HK-2 (cell line): Measurements from ENCODE around the gene PAH.

Source experiments
- DNase-seq: peaks from one replicate; pipeline ENCODE4 v3.0.0-alpha.2; 2018; ENCODE audit not compliant: unreplicated experiment

Gene PAH

DNA sequence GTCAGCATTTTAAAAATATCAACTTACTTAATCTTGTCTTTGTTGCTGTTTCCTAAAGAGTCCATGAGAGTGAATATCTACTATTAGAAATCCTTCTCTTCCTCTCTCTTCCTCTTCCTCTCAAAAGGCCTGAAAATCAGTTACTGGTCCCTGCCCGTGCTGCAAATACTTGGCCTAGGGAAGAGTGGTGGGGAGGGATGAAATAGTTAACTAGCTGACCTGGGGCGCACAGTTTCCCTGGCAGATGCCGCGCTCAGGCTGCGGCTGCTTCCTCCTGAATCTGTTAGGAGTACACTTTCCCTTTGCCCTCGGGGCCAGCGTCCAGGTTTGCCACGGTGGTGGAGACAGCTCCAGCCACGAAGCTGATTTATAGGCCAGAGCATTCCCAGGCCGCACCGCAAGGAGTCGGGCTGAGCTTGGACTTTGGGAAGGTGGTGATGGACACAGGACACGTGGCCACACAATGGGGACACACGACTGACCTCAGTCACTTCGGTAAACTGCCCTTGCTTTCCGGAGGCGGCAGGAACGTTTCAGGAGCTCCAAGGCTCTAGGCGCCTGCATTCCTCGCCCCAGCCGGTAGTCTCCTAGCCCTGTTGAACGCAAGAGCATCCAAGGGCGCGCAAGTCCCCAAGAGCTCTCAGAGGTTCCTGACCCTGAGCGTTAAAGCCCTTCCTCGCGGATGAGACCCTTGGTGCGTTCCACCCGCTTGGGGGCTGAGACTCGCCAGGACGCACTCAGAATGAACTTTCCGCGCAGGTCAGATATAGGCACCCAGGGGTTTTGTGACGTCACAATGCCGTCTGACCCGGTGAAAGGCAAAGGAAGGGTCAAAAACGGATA lies 33.3 kb upstream of the PAH start:
- no peak for DNase-seq

DNA sequence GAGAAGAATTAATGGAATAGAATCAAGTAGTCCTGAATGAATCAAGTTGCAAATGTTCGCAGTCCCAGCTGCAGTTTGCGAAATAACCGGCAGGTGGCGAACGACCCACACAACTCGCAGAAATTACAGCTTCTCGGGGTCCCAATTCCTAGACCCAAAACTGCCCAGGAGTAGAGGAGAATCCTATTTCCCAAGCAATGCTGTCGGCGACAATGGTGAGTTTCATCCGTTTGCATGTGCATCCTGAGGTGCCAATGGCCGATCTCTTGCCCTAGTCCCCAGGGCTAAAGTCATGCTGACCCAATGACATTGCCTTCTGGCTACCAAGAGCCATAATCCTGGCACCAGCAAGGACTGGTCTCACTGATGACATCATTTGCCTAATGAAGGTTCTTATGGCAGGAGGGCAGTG lies 31.9 kb upstream of the PAH start:
- peak; percentile 42 for DNase-seq

DNA sequence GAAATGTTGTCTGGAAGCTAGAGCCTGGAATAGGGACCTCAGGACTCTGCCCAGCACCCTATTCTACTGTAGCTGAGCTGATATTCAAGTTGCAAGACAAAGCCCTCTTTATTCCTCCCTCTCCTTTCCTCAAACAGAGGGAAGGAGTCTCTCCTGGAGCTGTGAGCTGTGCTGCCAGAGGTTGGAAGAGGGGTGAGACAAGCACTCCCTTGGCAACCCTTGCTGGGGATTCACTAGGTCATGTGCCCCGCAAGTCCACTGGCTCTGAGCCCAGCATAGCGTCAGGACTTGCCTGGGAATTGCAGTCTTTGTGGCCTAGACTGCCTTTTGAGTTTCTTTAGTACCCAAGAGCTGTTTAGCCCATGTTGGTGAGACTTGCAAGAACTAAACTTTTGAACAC lies 29.0 kb upstream of the PAH start:
- no peak for DNase-seq

DNA sequence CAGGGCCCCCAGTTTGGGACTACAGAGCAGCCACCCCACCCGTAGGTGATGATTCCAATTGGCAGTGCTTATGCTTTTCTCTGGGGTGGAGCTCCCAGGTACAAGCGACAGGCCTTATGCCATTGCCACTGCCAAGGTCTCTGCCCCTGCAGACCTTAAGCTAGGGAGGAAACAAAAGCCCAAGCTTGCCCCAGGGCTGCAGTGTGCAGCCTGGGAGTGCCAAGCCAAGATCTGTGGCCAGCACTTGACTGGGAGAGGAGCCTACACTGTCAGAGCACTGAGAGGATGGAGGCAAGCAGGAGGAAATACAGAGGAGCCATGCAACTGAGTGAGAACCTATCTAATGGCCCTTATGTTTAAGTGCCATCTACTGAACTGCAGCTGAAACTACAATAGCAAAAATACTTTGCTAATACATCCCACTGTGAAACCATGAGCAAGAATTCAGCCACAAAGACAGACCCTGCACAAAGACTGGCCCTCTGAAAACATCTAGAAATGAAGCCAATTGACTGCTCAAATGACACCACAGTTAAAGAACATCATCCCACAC lies 22.7 kb upstream of the PAH start:
- DNase-seq = no peak

DNA sequence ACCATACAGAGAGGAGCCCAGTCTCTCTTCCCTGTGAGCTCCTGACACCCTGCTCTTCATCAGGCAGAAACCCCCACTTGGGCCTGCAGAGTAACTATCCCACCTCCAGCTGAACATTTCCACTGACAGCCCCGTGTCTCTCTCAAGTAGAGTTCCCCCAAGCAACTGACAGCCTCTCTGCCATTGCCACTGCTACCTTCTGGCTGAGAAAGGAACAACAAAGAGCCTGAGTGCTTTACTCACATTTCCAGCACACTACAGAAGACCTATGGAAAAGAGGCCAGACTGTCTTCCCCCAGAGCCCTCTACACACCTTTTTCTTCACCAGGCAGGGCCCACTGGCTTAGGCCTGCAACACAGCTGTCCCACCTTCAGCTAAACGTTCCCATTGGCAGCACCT lies 22.0 kb upstream of the PAH start:
- no peak for DNase-seq

DNA sequence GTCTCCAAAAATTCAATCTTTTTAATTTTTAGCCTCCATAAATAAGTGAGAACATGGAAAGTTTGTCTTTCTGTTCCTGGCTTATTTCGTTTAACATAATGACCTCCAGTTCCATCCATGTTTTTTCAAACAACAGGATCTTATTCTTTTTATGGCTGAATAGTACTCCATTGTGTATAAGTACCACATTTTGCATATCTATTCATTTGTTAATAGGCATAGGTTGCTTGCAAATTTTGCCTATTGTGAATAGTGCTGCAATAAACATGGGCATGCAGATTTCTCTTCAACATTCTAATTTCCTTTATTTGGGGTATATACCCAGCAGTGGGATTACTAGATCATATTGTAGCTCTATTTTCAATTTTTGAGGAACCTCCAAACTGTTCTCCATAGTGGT lies 16.1 kb upstream of the PAH start:
- no peak for DNase-seq

DNA sequence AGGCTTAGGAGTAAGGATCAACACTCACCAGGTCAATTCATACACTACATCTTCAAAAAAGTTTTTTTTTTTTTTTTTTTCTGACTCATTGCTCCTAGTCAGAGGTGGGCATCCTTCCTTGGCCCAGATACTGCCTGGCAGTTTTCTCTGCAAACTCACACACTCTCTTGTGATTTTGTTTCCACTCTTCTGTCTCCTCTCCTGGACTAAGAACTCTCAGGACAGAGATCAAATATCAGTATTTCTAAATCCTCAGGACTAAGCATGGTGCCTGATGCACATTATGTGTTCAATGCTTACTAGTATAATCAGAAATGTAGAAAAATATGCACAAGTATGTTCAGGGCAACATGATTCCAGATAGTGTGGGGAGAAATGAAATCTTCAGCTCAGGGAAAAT lies 10.2 kb upstream of the PAH start:
- DNase-seq = no peak

DNA sequence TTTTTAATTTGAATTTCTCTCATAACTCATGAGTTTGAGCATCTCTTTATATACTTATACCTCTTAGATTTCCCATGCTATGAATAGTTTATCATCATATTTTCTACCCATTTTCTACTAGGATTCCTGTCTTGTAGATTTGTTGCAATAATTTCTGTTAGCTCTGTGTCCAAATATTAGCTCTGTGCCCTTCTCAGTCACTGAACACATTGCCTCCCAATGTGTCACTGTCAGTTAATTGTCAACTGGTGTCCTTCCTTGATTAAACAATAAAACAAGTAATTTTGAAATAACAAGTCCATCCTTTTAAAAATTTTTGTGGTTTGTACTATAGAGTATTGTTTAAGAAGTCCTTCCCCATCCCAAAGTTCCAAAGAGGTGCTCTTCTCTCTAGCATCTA lies 4.2 kb upstream of the PAH start:
- DNase-seq = no peak

DNA sequence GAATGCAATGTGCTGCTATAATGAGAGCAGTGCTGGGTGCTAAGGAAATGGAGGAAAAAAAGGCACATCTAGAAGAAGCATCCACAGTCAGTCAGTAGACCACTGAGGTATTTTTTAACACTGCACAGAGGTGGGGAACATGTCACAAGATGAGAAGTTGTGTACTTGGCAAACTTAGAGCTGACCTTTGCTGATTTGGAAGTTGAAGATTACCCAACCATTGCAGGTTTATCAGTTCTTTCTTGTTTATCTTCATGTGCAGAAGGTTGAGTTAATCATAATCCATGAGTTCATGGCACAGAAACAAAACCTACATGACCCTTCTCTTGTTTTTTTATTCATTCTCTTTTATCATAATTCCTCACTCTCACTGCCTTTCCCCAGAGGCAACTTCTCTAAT lies 3.2 kb upstream of the PAH start:
- DNase-seq = no peak

DNA sequence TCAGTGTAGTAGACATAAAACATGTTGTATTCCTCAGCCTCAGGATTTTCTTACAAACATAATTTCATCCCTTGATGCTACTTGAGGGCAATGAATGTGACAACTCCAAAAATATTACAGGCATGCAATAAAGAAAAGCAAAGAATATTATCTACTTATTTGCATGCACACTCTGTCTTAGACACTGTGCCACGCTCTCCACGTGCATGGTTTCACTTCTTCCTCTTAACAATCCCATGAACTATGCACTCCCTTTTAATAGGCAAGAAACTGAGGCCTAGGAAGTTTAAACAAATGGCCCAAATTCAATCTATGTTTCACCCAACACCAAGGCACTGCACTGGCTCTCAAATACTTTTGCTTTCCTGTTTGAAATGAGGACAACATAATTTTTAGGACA lies 1.8 kb upstream of the PAH start:
- no peak for DNase-seq

DNA sequence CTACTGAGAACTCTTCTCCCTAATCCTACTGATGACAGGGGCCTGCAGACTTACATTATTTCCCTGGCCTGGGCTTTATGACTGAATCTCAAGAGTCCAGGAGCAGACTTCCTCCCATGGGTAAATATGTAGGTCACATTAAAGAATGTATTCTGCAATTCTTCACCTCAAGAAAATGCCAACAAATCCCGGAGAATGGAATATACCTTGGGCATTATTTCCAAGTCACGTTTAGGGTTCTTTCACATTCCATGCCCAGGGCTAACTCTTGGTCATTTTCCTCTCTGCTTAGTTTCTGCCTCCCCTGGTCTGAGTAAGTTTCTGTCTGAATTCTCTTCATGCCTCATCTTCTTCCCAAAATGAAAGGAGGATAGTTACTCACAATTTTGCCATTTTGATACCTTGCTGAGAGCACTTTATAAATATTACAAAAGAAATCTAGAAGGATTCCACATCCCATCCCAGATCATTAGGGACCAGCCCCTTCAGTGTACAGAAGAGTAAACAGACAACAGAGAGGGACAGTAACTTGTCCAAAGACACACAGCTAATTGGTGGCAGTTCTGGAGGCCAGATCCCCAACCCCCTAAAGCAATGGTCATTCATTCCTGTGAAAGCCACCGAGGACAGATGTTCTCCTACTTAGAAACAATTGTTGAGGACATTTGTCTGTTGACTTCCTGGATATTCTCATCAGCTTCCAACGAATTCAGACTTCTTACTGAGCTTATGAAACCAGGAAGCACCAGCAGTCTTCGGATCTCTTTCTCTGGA lies 605 bp downstream of the PAH start:
- no peak for DNase-seq

DNA sequence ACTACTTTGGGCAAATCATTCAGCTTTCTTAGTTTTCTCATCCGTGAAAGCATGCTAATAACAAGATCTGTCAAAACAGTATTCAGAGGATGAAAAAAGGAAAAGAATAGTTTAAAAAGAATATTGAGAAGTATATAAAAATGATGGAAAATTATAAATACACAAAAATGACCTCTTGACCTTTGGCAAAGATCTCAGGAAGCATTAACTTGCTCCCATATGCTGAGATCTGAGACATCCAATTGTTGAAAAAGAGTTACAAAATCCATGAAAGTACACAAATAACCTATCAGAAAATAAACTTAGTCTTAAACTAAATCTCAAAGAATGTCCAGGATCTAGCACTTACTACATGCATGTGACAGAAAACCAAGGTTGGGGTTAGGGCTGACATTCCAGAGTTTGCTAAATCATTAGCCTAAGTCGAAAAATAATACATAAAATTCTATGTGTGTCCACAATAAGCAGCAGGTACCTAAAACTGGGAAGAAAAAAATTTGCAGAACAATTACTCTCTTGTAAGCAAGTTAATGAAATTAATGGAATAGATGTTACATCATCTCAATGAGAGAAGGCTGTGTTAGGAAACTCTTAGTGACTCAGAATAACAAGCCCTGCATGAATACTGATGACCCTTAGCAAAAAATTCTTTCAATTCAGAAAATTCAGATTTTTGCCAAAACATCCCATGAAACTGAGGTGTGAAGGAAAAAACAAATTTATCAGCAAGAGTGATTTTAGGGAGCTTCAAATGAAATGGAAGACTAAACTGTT lies 3.4 kb downstream of the PAH start:
- DNase-seq = no peak

DNA sequence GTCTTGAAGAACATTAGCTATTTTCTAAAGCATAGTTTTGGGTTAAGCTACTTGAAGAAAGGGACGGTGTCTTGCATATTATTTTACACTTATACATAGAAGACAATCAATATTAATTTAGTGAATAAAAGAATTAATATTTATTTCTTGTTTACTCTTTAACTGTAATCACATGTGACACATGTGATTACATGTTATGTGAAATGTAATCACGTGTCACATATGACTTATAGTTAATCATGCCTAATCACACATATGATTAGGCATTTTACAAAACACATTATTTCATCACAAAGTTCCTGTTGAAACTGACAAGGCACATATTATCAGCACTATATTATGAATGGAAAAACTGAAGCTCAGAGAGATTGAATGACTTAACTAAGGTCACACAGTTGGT lies 4.8 kb downstream of the PAH start:
- no peak for DNase-seq

DNA sequence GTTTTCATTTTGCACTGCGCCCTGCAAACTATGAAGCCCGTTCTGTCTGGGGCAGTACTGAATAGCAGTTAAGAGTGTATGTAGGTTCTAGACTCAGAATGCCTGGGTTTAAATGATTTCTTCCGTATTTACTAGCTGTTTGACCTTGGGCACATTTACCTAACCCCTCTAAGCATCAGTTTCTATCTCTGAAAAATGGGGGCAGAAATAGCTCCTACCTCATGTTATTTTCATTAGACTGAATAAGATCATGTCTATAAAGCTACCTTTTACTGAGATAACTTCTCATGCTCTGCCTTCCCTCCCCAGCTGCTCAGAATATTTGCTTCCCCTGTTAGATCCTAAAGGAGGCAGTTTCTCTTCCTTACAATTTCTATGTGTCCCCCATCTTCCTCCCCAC lies 5.7 kb downstream of the PAH start:
- DNase-seq = no peak

DNA sequence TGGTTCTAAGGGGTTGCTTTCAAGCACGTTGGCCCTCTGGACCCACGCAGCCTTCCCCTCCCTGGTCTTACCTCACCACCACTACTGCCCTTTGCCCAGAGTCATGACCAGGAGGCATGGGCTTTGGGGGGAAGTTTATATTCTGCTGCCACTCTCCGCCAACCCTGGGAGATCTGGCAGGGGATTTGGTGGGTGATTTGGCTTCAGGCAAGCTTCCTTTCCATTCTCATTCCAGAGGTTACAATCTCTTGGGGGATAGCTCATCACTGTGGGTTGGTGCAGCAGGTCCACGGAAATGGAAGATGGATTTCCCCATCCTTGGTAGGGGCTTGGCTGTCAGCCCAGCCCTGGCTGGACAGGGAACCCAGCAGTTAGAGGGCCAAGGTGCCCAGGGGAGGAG lies 6.3 kb downstream of the PAH start:
- no peak for DNase-seq

DNA sequence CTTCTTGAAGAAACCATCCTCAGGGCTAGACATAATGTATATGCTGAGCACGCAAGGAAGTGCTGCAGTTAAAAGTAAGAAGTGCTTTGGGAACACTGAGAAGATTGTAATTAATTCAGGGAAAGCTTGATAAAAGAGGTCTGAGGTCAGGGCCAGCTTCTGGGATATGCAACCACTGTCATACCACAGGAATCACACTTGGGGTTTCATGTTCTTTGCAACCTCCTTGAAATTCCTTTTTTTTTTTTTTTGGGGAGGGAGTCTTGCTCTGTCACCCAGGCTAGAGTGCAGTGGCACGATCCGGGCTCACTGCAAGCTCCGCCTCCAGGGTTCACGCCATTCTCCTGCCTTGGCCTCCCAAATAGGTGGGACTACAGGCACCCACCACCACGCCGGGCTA lies 6.9 kb downstream of the PAH start:
- no peak for DNase-seq

DNA sequence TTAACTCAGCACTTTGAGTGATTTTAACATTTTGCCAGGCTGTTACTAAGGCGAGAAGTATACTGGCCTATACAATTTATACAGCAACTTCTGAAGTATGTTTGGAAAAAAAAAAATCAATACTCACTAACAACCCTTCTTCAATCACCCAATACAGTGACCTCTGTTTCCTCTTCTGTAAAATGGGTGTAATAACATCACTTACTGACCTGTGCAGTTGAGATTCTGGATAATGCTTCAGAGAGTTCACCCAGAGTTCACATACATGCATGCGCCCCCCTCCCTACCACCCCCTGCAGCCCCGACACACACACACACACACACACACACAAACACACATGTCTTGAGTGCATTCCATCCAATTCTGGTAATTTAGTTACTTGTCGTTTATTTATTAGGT lies 9.1 kb downstream of the PAH start:
- no peak for DNase-seq

DNA sequence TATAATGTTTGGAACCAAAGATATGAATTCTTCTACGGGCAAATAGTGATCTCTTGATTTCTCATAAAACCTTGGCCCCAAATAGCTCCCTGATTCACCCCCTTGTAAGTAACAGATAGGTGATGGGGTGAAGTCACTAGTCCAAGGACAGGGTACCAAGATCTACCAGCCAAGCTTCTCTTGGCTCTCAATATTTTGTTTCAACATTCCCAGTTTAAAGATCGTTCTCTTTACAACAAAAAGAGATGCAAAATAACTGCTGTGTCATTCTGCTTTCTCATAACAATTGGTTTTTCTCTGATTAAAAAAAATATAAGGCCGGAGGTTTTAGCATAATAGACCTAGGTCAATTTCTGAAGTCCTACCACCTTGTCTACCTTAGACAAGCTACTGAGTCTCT lies 11.8 kb downstream of the PAH start:
- DNase-seq = no peak

DNA sequence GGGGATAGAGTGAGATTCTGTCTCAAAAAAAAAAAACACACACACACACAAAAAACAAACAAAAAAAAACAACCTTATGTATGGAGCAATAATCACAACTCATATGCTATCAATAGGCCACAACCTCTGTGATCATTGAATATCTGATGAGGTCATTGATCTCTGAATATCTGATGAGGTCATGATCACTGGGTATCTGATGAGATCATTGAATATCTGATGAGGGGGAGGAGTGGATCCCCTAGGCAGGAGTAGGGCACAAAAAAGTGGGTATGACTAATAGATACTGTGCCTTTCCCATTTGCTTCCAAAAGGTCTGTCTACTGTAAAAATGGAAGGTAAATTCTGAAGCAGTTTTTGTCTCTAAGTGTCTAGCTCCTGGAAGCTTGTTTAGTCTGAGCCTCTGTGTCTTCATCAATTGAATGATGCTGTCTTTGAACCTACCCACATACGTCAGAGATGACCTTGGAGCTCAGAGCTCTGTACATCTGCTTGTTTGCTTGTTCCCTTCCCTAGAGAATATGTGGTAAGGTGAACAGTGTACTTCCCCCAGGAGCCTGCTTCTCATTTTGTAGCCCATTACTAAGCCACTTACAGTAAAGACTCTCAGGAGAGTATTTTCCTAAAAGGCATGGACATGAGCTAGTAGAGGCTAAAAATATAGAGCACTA lies 13.6 kb downstream of the PAH start:
- DNase-seq = no peak

DNA sequence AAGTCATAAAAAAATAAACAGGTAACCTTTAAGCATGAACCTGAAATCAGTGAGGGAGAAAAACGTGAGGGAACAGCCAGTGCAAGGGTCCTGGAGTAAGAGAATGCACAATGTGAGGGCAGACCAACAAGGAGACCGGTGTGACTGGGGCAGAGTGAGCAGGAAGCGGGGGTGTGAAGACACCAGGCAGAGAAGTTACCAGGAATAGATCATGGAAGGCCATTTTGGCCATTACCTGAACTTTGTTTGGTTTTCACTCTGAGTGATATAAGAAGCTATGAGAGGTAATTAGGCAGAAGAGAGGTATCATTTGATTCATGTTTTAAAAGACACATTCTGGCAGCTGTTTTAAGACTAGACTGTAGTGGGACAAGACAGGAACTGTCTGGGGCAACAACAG lies 15.0 kb downstream of the PAH start:
- DNase-seq = no peak

DNA sequence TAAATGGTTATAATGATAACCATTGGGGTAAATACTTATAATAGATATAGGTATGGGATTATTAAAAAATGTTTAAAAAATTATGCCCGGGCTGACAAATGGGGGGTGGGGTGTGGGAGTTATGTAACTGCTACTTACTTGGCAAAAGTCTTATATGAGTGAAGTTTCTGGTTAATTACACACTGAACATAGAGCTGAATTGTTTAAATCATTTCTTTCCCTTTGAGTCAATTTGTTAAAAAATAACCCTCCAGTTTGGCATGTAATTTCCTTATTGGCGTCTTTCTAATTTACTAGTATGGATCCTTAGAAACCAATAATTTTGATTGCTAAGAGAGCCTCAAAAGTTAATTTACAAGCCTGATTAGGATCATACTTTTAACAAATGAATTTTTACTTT lies 16.7 kb downstream of the PAH start:
- no peak for DNase-seq

DNA sequence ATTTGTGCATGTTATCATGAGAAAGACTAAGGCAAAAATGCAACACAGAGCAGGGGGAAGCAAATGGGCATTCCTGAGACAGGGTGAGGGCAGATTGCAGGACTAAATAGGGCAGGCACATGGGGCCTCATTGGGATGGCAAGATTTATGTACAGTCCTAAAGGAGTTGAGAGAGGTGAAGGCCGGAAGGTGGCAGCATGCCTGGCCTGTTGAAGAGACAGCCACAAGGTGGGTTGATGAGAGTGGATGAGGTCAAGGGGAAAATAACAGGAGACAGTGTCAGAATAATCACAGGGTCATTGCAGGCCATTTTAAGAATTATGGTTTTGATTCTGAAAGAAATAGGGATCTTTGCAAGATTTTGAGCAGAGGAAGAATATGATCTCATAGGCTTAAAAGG lies 21.0 kb downstream of the PAH start:
- DNase-seq = no peak
